ENCODE results near the gene DNAI7.

The DNAI7 gene

GRCh38 chr12:25156061-25156460, 38.9 kb downstream of the DNAI7 start:
- Histone ChIP-seq H3K4me2 (ENCODE audit: insufficient read depth, low read length, poor library complexity, severe bottlenecking) (no peak overlapping the region), H4K8ac (ENCODE audit: low read depth, low read length) (no peak overlapping the region), H2BK15ac (ENCODE audit: low read length) (no peak overlapping the region), H3K14ac (ENCODE audit: low read length) (no peak overlapping the region), H3K23ac (ENCODE audit: low read depth, low read length, poor library complexity) (no peak overlapping the region), H3K9me3 (replicated peaks in 1 of 2; ENCODE audit: control insufficient read depth in 2 of 2, insufficient read depth in 1 of 2, low read depth in 1 of 2, low read length in 2 of 2) (no peaks in the 10 kb centered on the region), H3K4me3 (ENCODE audit: low read length in 2 of 2) (no peak overlapping the region), H2BK12ac (ENCODE audit: low read length) (no peak overlapping the region), H2AFZ (ENCODE audit: low read length) (no peak overlapping the region), H3K27me3 (ENCODE audit: control insufficient read depth in 3 of 3, insufficient read depth in 3 of 3, low read depth in 1 of 3, low read length in 3 of 3) (no peaks in the 10 kb centered on the region), H3K4ac (ENCODE audit: low read length) (no peak overlapping the region), H3K4me1 (ENCODE audit: control insufficient read depth in 2 of 2, insufficient read depth in 1 of 2, low read depth in 1 of 2, low read length in 2 of 2) (no peaks in the 10 kb centered on the region), H4K91ac (ENCODE audit: low read depth, low read length, poor library complexity) (no peak overlapping the region), H2BK120ac (ENCODE audit: low read depth, low read length) (no peak overlapping the region), H2BK5ac (ENCODE audit: low read length) (no peak overlapping the region), H2AK5ac (ENCODE audit: low read depth, low read length) (no peak overlapping the region), H3K79me1 (ENCODE audit: low read depth, low read length) (no peaks in the 10 kb centered on the region), H3K9ac (ENCODE audit: low read depth, low read length, poor library complexity) (no peak overlapping the region), H3K18ac (ENCODE audit: low read length) (no peak overlapping the region), H3K27ac (replicated peaks; ENCODE audit: low read length) (no peak overlapping the region), H3K36me3 (replicated peaks in 1 of 2; ENCODE audit: control insufficient read depth in 2 of 2, insufficient read depth in 2 of 2, low read length in 2 of 2) (no peaks in the 10 kb centered on the region)
- no CpG with 5 or more reads among the region's 4 CpGs for WGBS, 2 donors (ENCODE audit: extremely low coverage in 2 of 2, insufficient read length in 2 of 2, insufficient replicate concordance in 1 of 2)
- DNase-seq (ENCODE audit: low spot score) = no peak

- no peak overlapping the region for H3K4me3 ChIP-seq (ENCODE audit: low read length in 2 of 2)
- no peak overlapping the region for H3K9ac ChIP-seq (ENCODE audit: low read depth, low read length, poor library complexity)
- H2AK5ac ChIP-seq (ENCODE audit: low read depth, low read length) = no peak overlapping the region
- H2BK5ac ChIP-seq (ENCODE audit: low read length) = no peak overlapping the region
- no peak overlapping the region for H3K18ac ChIP-seq (ENCODE audit: low read length)
- H2AFZ ChIP-seq (ENCODE audit: low read length) = no peak overlapping the region
- no CpG with 5 or more reads among the region's 2 CpGs for WGBS, 2 donors (ENCODE audit: extremely low coverage in 2 of 2, insufficient read length in 2 of 2, insufficient replicate concordance in 1 of 2)
- no peak overlapping the region for H2BK15ac ChIP-seq (ENCODE audit: low read length)
- DNase-seq (ENCODE audit: low spot score) = peak; percentile 6
- no peak overlapping the region for H2BK120ac ChIP-seq (ENCODE audit: low read depth, low read length)
- H4K91ac ChIP-seq (ENCODE audit: low read depth, low read length, poor library complexity) = no peak overlapping the region
- no peak overlapping the region for H3K4me2 ChIP-seq (ENCODE audit: insufficient read depth, low read length, poor library complexity, severe bottlenecking)
- H3K27ac ChIP-seq (replicated peaks; ENCODE audit: low read length) = no peak overlapping the region
- no peaks in the 10 kb centered on the region for H3K27me3 ChIP-seq (ENCODE audit: control insufficient read depth in 3 of 3, insufficient read depth in 3 of 3, low read depth in 1 of 3, low read length in 3 of 3)
- no peaks in the 10 kb centered on the region for H3K4me1 ChIP-seq (ENCODE audit: control insufficient read depth in 2 of 2, insufficient read depth in 1 of 2, low read depth in 1 of 2, low read length in 2 of 2)
- no peaks in the 10 kb centered on the region for H3K79me1 ChIP-seq (ENCODE audit: low read depth, low read length)
- no peaks in the 10 kb centered on the region for H3K36me3 ChIP-seq (replicated peaks in 1 of 2; ENCODE audit: control insufficient read depth in 2 of 2, insufficient read depth in 2 of 2, low read length in 2 of 2)
- H3K14ac ChIP-seq (ENCODE audit: low read length) = no peak overlapping the region
- no peak overlapping the region for H3K4ac ChIP-seq (ENCODE audit: low read length)
- no peak overlapping the region for H3K23ac ChIP-seq (ENCODE audit: low read depth, low read length, poor library complexity)
- no peaks in the 10 kb centered on the region for H3K9me3 ChIP-seq (replicated peaks in 1 of 2; ENCODE audit: control insufficient read depth in 2 of 2, insufficient read depth in 1 of 2, low read depth in 1 of 2, low read length in 2 of 2)
- no peak overlapping the region for H4K8ac ChIP-seq (ENCODE audit: low read depth, low read length)
- H2BK12ac ChIP-seq (ENCODE audit: low read length) = no peak overlapping the region
Measured at GRCh38 chr12:25155022-25155576, 39.9 kb downstream of the DNAI7 start.

GRCh38 chr12:25152055-25152454, 42.9 kb downstream of the DNAI7 start:
- no peaks in the 10 kb centered on the region for H3K27me3 ChIP-seq (ENCODE audit: control insufficient read depth in 3 of 3, insufficient read depth in 3 of 3, low read depth in 1 of 3, low read length in 3 of 3)
- H3K18ac ChIP-seq (ENCODE audit: low read length) = no peak overlapping the region
- no peak for DNase-seq (ENCODE audit: low spot score)
- H3K23ac ChIP-seq (ENCODE audit: low read depth, low read length, poor library complexity) = no peak overlapping the region
- no peak overlapping the region for H2BK120ac ChIP-seq (ENCODE audit: low read depth, low read length)
- H2BK15ac ChIP-seq (ENCODE audit: low read length) = no peak overlapping the region
- H4K8ac ChIP-seq (ENCODE audit: low read depth, low read length) = no peak overlapping the region
- H3K14ac ChIP-seq (ENCODE audit: low read length) = no peak overlapping the region
- no peak overlapping the region for H2BK12ac ChIP-seq (ENCODE audit: low read length)
- H3K4me2 ChIP-seq (ENCODE audit: insufficient read depth, low read length, poor library complexity, severe bottlenecking) = no peak overlapping the region
- H2AK5ac ChIP-seq (ENCODE audit: low read depth, low read length) = no peak overlapping the region
- WGBS, 2 donors (ENCODE audit: extremely low coverage in 2 of 2, insufficient read length in 2 of 2, insufficient replicate concordance in 1 of 2) = no CpG with 5 or more reads among the region's 5 CpGs
- no peak overlapping the region for H3K4me3 ChIP-seq (ENCODE audit: low read length in 2 of 2)
- no peaks in the 10 kb centered on the region for H3K79me1 ChIP-seq (ENCODE audit: low read depth, low read length)
- H4K91ac ChIP-seq (ENCODE audit: low read depth, low read length, poor library complexity) = no peak overlapping the region
- H3K27ac ChIP-seq (replicated peaks; ENCODE audit: low read length) = no peak overlapping the region
- peak overlapping the region; percentile 20 for H2AFZ ChIP-seq (ENCODE audit: low read length)
- no peaks in the 10 kb centered on the region for H3K9me3 ChIP-seq (replicated peaks in 1 of 2; ENCODE audit: control insufficient read depth in 2 of 2, insufficient read depth in 1 of 2, low read depth in 1 of 2, low read length in 2 of 2)
- no peak overlapping the region for H3K4ac ChIP-seq (ENCODE audit: low read length)
- H3K36me3 ChIP-seq (replicated peaks in 1 of 2; ENCODE audit: control insufficient read depth in 2 of 2, insufficient read depth in 2 of 2, low read length in 2 of 2) = no peaks in the 10 kb centered on the region
- no peak overlapping the region for H2BK5ac ChIP-seq (ENCODE audit: low read length)
- H3K4me1 ChIP-seq (ENCODE audit: control insufficient read depth in 2 of 2, insufficient read depth in 1 of 2, low read depth in 1 of 2, low read length in 2 of 2) = no peaks in the 10 kb centered on the region
- H3K9ac ChIP-seq (ENCODE audit: low read depth, low read length, poor library complexity) = no peak overlapping the region

- no peak overlapping the region for H4K91ac ChIP-seq (ENCODE audit: low read depth, low read length, poor library complexity)
- no peak overlapping the region for H2BK120ac ChIP-seq (ENCODE audit: low read depth, low read length)
- no peaks in the 10 kb centered on the region for H3K36me3 ChIP-seq (replicated peaks in 1 of 2; ENCODE audit: control insufficient read depth in 2 of 2, insufficient read depth in 2 of 2, low read length in 2 of 2)
- H3K4me3 ChIP-seq (ENCODE audit: low read length in 2 of 2) = no peak overlapping the region
- no peak overlapping the region for H3K9ac ChIP-seq (ENCODE audit: low read depth, low read length, poor library complexity)
- H3K4me1 ChIP-seq (ENCODE audit: control insufficient read depth in 2 of 2, insufficient read depth in 1 of 2, low read depth in 1 of 2, low read length in 2 of 2) = no peaks in the 10 kb centered on the region
- no peak overlapping the region for H2BK15ac ChIP-seq (ENCODE audit: low read length)
- no peak overlapping the region for H3K4ac ChIP-seq (ENCODE audit: low read length)
- H2BK12ac ChIP-seq (ENCODE audit: low read length) = no peak overlapping the region
- no peak overlapping the region for H3K27ac ChIP-seq (replicated peaks; ENCODE audit: low read length)
- no peaks in the 10 kb centered on the region for H3K9me3 ChIP-seq (replicated peaks in 1 of 2; ENCODE audit: control insufficient read depth in 2 of 2, insufficient read depth in 1 of 2, low read depth in 1 of 2, low read length in 2 of 2)
- H4K8ac ChIP-seq (ENCODE audit: low read depth, low read length) = no peak overlapping the region
- H2BK5ac ChIP-seq (ENCODE audit: low read length) = no peak overlapping the region
- no peak overlapping the region for H3K23ac ChIP-seq (ENCODE audit: low read depth, low read length, poor library complexity)
- no peak overlapping the region for H3K18ac ChIP-seq (ENCODE audit: low read length)
- H2AFZ ChIP-seq (ENCODE audit: low read length) = peak overlapping the region; percentile 36
- H3K4me2 ChIP-seq (ENCODE audit: insufficient read depth, low read length, poor library complexity, severe bottlenecking) = no peak overlapping the region
- H3K14ac ChIP-seq (ENCODE audit: low read length) = no peak overlapping the region
- H3K79me1 ChIP-seq (ENCODE audit: low read depth, low read length) = no peaks in the 10 kb centered on the region
- DNase-seq (ENCODE audit: low spot score) = no peak
- H2AK5ac ChIP-seq (ENCODE audit: low read depth, low read length) = no peak overlapping the region
- no CpG with 5 or more reads among the region's 5 CpGs for WGBS, 2 donors (ENCODE audit: extremely low coverage in 2 of 2, insufficient read length in 2 of 2, insufficient replicate concordance in 1 of 2)
- no peaks in the 10 kb centered on the region for H3K27me3 ChIP-seq (ENCODE audit: control insufficient read depth in 3 of 3, insufficient read depth in 3 of 3, low read depth in 1 of 3, low read length in 3 of 3)
Measured at GRCh38 chr12:25151476-25151875, 43.5 kb downstream of the DNAI7 start.

Data from neuronal stem cell (in vitro differentiated cells).